Vagina (tissue), 2 donors: ENCODE results near the gene ZMYND10.

Experiments
- CTCF ChIP-seq, 3 experiments: fragments of 450-650 bp in 2 of 3; fragments of 200-600 bp in 1 of 3; sonication (generic) in 1 of 3; IDR thresholded peaks; one replicate each; pipeline ENCODE4 v1.5.1; 2017 to 2019; ENCODE audit warnings: antibody characterized with exemption in 3 of 3, mild to moderate bottlenecking in 2 of 3, moderate library complexity in 2 of 3
- POLR2A ChIP-seq, 2 donors: fragments of 450-650 bp; IDR thresholded peaks; one replicate each; pipeline ENCODE4 v1.6.1; 2017; ENCODE audit warnings: antibody characterized with exemption in 2 of 2, mild to moderate bottlenecking in 2 of 2, moderate library complexity in 2 of 2
- POLR2AphosphoS5 ChIP-seq, 2 donors: sonication (generic); formaldehyde crosslinking; IDR thresholded peaks; one replicate each; pipeline ENCODE4 v1.9.0; 2017; ENCODE audit warnings: antibody characterized with exemption in 2 of 2, mild to moderate bottlenecking in 2 of 2, low read depth in 1 of 2; ENCODE audit not compliant: insufficient read depth in 1 of 2

GRCh38 chr3:50392101-50392715 is 46.7 kb upstream of the ZMYND10 start:
- TF ChIP-seq CTCF (IDR thresholded peaks at IDR 0.05) (no peak), POLR2AphosphoS5 (IDR thresholded peaks at IDR 0.05; ENCODE audit: insufficient read depth in 1 of 2, low read depth in 1 of 2) (no peak), POLR2A (IDR thresholded peaks at IDR 0.05) (no peak)
